HCEC 1CT (cell line): Measurements from ENCODE around the gene MTOR.
"Not testable (repeated sequence)": the region's sequence is repeated elsewhere in the genome, so short reads cannot be mapped to it uniquely, and the experiment has no call there.

Experiments used
- DNase-seq: peaks from one replicate; pipeline ENCODE4 v3.0.0-alpha.2; 2017

MTOR gene

GRCh38 chr1:11100149-11100493 lies 162.2 kb downstream of the MTOR start:
- no peak for DNase-seq

GRCh38 chr1:11099310-11100148 lies 162.8 kb downstream of the MTOR start, which contains the start of gene EXOSC10:
Gene EXOSC10, minus strand, starts transcription at chr1:11099869. Its CDS starts 38 bp downstream, at chr1:11099831.
- DNase-seq = peak; percentile 84

- DNase-seq = no peak
Measured at GRCh38 chr1:11098931-11099309, 163.4 kb downstream of the MTOR start.

- not testable (repeated sequence) for DNase-seq
Measured at GRCh38 chr1:11083784-11084183, 178.6 kb downstream of the MTOR start.

- DNase-seq = no peak
Measured at GRCh38 chr1:11080931-11081330, 181.4 kb downstream of the MTOR start.

GRCh38 chr1:11078631-11079030 lies 183.7 kb downstream of the MTOR start:
- DNase-seq = peak; percentile 40

GRCh38 chr1:11073398-11073797 lies 189.0 kb downstream of the MTOR start:
- not testable (repeated sequence) for DNase-seq

- DNase-seq = no peak
Measured at GRCh38 chr1:11072216-11072917, 190.0 kb downstream of the MTOR start.

- no peak for DNase-seq
Measured at GRCh38 chr1:11071463-11072215, 190.7 kb downstream of the MTOR start.

GRCh38 chr1:11070876-11071275 lies 191.5 kb downstream of the MTOR start:
- no peak for DNase-seq

GRCh38 chr1:11068600-11069473 lies 193.5 kb downstream of the MTOR start:
- DNase-seq = no peak

- DNase-seq = no peak
Measured at GRCh38 chr1:11067716-11068599, 194.4 kb downstream of the MTOR start.

GRCh38 chr1:11065796-11066195 lies 196.6 kb downstream of the MTOR start:
- DNase-seq = no peak

GRCh38 chr1:11064942-11065341 lies 197.4 kb downstream of the MTOR start:
- no peak for DNase-seq

- DNase-seq = not testable (repeated sequence)
Measured at GRCh38 chr1:11063937-11064537, 198.3 kb downstream of the MTOR start.

- no peak for DNase-seq
Measured at GRCh38 chr1:11062965-11063401, 199.4 kb downstream of the MTOR start.

- DNase-seq = no peak
Measured at GRCh38 chr1:11061652-11062365, 200.5 kb downstream of the MTOR start.

- DNase-seq = peak; percentile 92
Measured at GRCh38 chr1:11059968-11060830, 202.2 kb downstream of the MTOR start, which contains the start of gene SRM. Gene SRM, minus strand, starts transcription at chr1:11060018. Its CDS starts 75 bp downstream, at chr1:11059943.
